ENCODE results near the gene FIBP.

DNA sequence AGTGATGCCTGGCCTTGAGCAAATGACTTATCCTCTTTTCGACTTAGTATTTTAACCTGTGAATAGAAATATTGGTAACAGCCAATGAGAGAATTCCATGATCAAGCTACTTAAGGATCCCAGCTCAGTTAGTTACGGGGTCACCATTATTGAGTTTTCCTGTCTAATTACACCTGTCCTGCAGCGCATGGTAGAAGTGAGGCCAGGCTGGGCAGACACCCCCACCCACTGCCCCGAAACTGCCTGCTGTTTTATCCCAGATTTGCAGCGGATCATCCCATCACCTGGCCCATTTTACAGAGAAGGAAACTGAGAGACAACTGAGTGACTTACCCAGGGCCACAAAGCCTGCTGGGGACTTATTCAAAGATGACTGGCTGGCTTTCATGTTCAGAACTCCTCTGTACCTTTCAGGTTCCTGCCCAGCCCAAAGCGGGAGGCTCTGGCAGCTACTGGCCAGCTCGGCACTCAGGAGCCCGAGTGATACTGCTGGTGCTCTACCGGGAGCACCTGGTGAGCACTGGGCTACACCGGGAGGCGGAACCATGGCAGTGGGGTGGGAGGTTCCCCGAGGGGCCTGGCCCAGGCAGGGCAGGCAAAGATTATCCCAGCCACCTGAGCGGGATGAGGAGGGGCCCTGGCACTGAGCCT, 26.6 kb downstream of the FIBP start:
- TF ChIP-seq, protein P1, sequence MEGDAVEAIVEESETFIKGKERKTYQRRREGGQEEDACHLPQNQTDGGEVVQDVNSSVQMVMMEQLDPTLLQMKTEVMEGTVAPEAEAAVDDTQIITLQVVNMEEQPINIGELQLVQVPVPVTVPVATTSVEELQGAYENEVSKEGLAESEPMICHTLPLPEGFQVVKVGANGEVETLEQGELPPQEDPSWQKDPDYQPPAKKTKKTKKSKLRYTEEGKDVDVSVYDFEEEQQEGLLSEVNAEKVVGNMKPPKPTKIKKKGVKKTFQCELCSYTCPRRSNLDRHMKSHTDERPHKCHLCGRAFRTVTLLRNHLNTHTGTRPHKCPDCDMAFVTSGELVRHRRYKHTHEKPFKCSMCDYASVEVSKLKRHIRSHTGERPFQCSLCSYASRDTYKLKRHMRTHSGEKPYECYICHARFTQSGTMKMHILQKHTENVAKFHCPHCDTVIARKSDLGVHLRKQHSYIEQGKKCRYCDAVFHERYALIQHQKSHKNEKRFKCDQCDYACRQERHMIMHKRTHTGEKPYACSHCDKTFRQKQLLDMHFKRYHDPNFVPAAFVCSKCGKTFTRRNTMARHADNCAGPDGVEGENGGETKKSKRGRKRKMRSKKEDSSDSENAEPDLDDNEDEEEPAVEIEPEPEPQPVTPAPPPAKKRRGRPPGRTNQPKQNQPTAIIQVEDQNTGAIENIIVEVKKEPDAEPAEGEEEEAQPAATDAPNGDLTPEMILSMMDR (IDR thresholded peaks at IDR 0.05), result no peak
- TF ChIP-seq EP300 (IDR thresholded peaks at IDR 0.05) (no peak), POLR2A (IDR thresholded peaks at IDR 0.05; ENCODE audit: low read depth) (no peak)
